ENCODE data around the gene ADRA2C.

ADRA2C gene

GRCh38 chr4:3793545-3793944 is 27.4 kb downstream of the ADRA2C start:
- no peak for DNase-seq (ENCODE audit: low read depth, low spot score)

GRCh38 chr4:3796960-3797359 is 30.8 kb downstream of the ADRA2C start:
- no peak for DNase-seq (ENCODE audit: low read depth, low spot score)

DNA sequence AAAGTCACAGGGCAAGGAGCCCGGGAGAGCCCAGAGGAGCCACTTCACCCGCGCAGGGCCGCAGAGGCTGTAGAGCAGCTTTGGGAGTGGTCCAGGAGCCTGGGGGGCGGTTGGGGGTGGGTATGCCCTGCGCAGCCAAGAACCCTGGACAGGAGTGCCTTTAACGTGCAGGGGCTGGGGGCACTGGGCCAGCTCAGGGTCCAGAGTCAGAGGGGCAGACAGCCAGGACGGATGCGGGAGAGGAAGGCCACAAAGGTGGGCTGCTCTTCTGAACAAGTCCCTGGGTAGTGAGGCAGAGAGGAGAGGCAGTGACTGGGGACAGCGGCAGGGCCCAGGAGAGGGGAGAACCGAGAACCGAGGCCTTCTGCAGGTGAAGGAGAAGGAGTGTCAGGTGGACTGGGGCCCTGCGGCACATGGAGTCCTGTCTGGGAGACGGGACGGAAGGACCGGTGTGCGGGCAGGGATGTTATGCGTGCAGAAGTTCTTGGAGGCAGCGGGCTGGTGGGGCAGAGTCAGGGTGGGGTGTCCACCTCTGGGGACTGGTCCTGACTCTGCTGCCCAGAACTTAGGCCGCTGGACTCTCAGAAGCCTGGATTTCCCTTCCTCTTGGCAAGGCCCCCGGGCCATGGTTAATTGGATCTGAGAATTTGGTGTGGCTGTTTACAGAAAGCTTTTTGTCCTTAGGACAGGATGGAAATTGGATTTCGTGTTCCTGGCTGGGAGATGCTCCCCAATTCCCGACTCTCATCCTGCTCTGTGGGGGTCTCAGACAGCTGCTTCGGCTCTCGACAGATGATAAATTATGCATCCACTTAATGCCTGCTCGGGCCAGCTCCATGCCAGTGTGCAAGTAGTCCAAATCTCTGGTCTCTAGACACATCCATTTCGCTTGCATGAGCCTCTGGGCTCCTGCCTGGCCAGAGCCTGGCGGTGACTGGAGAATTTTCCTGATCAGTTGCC is 31.9 kb downstream of the ADRA2C start:
- DNase-seq (ENCODE audit: low read depth, low spot score), result no peak

GRCh38 chr4:3799496-3799895 is 33.3 kb downstream of the ADRA2C start:
- DNase-seq (ENCODE audit: low read depth, low spot score), result no peak

DNA sequence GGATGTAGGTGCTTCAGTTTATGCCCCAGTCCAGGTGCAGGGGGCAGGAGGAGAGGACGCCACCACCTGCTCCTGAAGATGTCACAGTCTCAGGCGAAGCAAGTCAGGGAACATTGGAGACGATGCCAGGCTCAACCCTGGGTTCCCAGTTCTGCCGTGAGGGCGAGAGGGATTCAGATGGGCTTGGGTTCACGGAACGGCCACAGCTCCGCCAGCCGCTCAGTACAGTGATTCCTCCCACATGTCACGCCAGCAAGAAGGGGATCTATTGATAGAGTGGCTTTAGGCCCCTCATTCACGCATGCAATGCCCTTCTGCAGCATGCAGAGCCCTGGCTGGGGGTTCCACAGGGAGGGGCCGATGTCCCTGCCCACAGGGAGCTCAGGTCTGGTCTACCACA is 34.2 kb downstream of the ADRA2C start:
- DNase-seq (ENCODE audit: low read depth, low spot score), result no peak

- DNase-seq (ENCODE audit: low read depth, low spot score), result no peak
Observed at GRCh38 chr4:3801521-3801920, 35.3 kb downstream of the ADRA2C start.

DNA sequence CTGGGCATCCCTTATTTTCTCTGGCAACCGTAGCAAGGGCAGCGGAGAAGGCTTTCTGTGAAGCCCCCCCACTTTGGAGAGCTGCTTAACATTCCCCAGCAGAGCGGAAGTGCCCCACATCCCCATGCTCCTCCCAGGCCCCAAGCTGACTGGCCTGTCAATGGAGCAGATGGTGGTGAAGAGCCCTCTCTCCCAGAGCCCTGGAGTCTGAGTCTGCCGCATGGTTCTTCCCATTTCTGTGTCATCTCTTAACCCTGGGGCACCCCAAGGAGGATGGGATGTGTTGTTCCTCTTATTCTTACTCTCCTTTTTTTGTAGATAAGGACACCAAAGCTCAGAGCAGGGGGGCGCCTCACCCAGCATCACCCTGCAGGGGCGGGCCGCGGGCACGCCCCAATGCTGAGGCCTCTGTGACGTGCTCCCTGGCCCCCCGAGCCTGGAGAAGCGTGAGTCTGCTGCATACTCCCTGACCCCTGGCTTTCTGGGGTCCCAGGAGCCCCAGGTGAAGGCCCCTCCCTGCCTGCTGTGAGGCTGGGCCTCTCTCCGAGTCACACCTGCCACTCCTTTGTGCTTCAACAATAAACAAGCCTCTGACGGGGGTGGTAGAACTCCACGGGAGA is 35.9 kb downstream of the ADRA2C start:
- no peak for DNase-seq (ENCODE audit: low read depth, low spot score)

DNA sequence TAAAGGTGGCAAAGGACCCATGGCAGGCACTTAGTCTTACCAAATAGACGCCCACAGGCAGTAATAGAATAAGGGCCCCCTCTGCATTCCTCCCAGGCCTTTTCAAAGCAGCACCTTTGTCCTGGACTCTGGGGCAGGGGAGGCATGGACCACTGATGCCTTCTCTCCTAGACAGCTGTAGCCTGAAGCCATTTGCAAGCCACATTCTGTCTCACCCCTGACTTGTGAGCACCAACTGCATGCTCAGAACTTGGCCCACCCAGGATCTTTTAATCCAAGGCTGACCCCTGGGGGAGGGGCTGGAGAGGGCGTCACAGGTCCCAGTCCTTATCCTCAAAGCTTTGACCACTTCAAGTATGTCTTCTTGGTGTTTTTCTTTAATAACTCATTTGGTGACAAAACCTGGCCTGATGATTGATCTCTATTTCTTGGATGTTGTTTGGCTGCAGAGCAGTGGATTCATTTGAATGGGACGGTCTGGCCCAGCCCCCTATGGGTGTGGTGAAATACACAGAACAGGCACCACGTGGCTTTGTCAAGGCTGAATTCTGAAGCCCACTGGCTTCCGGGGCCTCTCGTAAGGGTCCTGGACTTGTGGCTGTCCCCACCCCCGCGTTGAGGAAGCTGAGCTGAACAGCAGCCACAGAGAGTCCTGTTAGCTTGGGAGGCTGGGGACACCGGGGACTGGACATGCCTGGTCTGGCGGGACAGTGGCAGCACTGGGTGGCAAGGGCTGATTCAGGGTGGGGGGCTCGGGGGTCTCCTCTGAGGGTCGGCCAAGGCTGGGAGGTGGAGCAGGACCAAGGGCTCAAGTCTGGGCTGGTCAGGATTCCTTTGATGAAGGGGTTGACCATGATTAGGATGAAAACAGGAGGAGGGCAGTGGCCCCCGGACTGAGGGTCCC is 36.6 kb downstream of the ADRA2C start:
- DNase-seq (ENCODE audit: low read depth, low spot score), result no peak

DNA sequence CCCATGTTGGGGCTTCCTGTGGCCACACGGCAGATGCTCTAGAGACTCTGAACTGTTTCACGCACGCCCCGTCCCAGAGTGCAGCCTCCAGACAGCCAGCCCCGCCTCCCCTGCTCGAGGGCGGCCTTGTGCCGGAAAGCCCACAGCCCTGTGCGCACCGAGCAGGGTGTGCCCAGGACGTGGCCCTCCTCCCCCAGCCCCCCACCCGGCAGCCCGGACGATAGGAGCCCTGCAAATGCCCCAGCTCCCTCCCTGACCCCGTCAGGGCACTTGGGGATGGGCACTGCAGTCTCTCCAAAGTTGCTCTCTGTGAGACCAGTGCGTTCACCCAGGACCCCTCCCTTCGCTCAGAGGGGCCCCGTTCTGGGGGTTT is 37.3 kb downstream of the ADRA2C start:
- DNase-seq (ENCODE audit: low read depth, low spot score), result no peak

DNA sequence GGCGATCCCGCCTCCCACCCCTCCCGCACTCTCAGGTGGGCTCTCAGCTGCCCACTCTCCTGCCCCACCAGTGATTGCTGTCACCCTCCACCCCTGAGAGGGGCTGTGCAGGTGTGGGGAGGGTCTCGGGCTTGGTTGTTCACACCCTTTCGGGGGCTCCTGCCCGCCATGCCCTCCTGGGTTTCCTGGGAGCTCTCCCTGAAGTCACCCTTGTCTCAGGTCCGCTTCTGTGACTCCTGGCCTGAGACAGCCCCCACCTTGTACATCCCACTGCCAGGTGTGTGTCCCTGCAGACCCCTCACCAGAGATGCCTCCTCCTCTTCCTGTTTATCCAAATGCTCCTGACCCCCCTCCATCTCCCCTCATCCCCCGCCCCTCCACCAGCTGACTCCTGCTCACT is 37.8 kb downstream of the ADRA2C start:
- DNase-seq (ENCODE audit: low read depth, low spot score), result no peak

DNA sequence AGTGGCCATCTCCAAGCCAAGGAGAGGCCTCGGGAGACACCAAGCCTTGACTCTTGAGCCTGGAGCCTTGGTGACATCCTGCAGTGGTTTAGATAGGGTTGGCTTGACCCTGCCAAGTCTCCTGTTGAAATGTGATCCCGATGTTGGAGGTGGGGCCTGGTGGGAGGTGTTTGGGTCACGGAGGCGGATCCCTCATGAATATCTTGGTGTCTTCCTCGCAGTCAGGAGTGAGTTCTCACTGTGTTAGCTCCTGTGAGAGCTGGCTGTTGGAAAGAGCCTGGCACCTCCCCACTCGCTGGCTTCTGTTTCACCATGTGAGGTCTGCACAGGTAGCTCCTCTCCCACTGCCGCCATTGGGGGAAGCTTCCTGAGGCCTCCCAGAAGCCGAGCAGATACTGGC is 38.8 kb downstream of the ADRA2C start:
- no peak for DNase-seq (ENCODE audit: low read depth, low spot score)

GRCh38 chr4:3805731-3806130 is 39.5 kb downstream of the ADRA2C start:
- DNase-seq (ENCODE audit: low read depth, low spot score), result no peak

GRCh38 chr4:3807311-3807710 is 41.1 kb downstream of the ADRA2C start:
- DNase-seq (ENCODE audit: low read depth, low spot score), result no peak

DNA sequence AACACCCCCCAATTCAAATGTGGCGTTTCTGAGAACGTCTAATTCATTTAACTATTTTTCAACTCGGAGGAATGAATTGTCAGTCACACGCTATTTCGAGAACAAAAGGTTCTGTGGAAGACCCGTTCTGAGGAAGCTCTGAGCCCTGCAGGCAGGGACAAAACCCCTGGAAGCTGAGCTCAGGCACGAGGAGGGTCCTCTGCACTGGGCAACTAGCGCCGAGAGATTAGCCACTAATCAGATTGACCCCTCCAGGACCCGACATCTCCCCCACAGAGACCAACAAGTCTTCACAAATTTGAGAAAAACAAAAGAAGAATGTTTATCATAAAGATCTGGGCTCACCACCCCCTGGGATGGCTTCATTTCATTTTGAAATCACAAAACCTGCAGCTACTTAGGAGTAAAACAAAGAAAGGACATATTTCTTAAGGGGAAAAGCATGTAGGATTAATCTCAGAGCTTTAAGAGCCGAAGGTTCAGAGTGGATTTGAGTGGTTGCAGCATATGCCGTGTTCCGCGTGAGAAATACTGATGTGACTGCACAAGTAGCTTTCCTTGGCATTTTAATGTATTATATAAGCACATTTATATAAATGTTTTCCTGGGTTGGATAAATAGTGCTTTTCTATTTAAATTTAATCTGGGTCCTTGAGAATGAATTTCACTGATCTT is 41.8 kb downstream of the ADRA2C start:
- no peak for DNase-seq (ENCODE audit: low read depth, low spot score)

- no peak for DNase-seq (ENCODE audit: low read depth, low spot score)
Observed at GRCh38 chr4:3808597-3808996, 42.4 kb downstream of the ADRA2C start.

- no peak for DNase-seq (ENCODE audit: low read depth, low spot score)
Observed at GRCh38 chr4:3809028-3809427, 42.8 kb downstream of the ADRA2C start.

- DNase-seq (ENCODE audit: low read depth, low spot score), result no peak
Observed at GRCh38 chr4:3809451-3810110, 43.4 kb downstream of the ADRA2C start.

GRCh38 chr4:3810111-3810680 is 44.0 kb downstream of the ADRA2C start:
- DNase-seq (ENCODE audit: low read depth, low spot score), result no peak

DNA sequence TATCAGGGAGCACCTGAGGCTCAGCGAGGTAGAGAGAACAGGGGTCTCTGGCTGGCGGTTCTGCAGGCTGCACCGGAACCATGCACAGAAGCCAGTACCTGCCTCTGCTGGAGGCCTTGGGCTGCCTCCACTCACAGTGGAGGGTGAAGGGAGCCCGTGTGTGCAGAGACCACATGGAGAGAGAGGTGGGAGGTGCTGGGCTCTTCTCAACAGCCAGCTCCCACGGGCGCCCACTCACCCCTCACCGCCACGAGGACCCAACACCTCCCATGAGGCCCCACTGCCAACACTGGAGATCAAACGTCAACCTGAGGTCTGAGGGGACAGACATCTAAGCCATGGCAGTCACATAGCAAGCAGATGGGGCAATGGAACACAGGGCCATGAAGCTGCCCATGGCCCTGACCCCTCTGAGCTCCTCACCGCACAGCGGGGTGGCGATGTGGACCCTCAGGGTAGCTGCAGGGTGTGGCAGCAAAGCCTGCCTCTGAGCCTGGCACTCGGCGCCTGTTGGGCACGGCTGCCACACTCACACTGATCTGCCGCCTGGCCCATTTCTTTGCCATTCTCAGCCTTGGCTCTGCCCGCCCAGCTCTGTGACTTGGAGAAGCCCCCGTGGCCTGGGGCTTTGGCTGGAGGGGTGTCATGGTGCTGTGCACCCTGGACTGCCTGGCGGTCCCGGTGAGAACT is 44.8 kb downstream of the ADRA2C start:
- DNase-seq (ENCODE audit: low read depth, low spot score), result no peak

DNA sequence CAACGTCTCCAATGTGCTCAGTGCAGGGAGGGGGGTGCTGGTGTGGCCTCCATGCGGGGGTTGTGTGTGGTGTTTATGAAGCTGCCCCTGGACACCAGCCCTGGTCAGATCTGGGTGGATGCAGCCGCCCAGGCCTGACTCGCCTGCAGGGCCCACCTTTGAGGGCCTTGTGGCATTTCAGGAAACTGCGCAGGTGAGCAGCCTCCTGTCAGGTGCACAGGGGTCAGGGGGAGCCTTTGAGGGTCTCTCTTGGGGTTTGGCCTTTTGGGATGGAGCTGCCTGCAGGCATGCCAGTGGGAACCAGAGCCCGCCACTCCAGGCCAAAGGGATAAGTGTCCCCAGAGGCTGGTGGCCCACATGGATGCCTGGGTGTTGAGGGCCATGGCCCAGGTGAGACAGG is 45.4 kb downstream of the ADRA2C start:
- no peak for DNase-seq (ENCODE audit: low read depth, low spot score)

All from activated CD4-positive, CD25-positive, alpha-beta regulatory T cell treated with anti-CD3 and anti-CD28 coated beads, Interleukin-2, amount 50 U/mL, for 16 hours (primary cell).